ENCODE data around the gene NARF.

- no peak for TF ChIP-seq POLR2A (IDR thresholded peaks at IDR 0.05; ENCODE audit: control extremely low read depth in 1 of 2, low read depth in 2 of 2, low read length in 2 of 2)
- TF ChIP-seq CTCF (IDR thresholded peaks at IDR 0.05; ENCODE audit: control extremely low read depth in 1 of 3, insufficient read depth in 1 of 3, low read depth in 1 of 3, low read length in 3 of 3), result no peak
- no peak for TF ChIP-seq ATF2 (IDR thresholded peaks at IDR 0.05; ENCODE audit: low read length)
- no peak for TF ChIP-seq GABPA (IDR thresholded peaks at IDR 0.05; ENCODE audit: borderline replicate concordance, insufficient read depth, low read length)
- no peak for TF ChIP-seq MAX (IDR thresholded peaks at IDR 0.05)
- no peak for TF ChIP-seq EP300 (IDR thresholded peaks at IDR 0.05; ENCODE audit: borderline replicate concordance in 1 of 2, low read depth in 2 of 2, low read length in 2 of 2)
- TF ChIP-seq SIX5 (IDR thresholded peaks at IDR 0.05; ENCODE audit: low read depth, low read length), result no peak
- no peak for TF ChIP-seq CHD7 (IDR thresholded peaks at IDR 0.05; ENCODE audit: insufficient replicate concordance, low read length)
- no peak for TF ChIP-seq JUND (IDR thresholded peaks at IDR 0.05; ENCODE audit: low read length)
- no peak for TF ChIP-seq NRF1 (IDR thresholded peaks at IDR 0.05; ENCODE audit: low read depth, low read length)
- TF ChIP-seq GTF2F1 (IDR thresholded peaks at IDR 0.05; ENCODE audit: borderline replicate concordance, low read depth, low read length), result no peak
- TF ChIP-seq SP4 (IDR thresholded peaks at IDR 0.05; ENCODE audit: low read length), result no peak
- no peak for TF ChIP-seq POLR2AphosphoS5 (IDR thresholded peaks at IDR 0.05; ENCODE audit: low read depth, low read length)
These were observed 21.1 kb downstream of the NARF start for GRCh38 chr17:82479602-82480001.
